Panc1 (cell line): ENCODE measurements around the gene NYAP1. TPM values are rescaled to one million over a fixed set of nuclear protein-coding genes. Genes with fewer than 3 reads are reported as not detected.

Source experiments
- ATAC-seq: fragments of 200-7000 bp; cut with Tn5 transposase; 2 replicates; pipeline ENCODE4 v1.9.1; 2020; ENCODE audit warnings: mild to moderate bottlenecking, moderate library complexity
- BruUV-seq: library from RNA; stranded (reverse); fragments of 400-500 nt; replicated peaks from 2 replicates; lab custom pipeline; 2021; lab: Mats Ljungman, UMichigan
- CTCF ChIA-PET: fragments of 300-600 bp; sonication (Branson Sonifier 250); formaldehyde crosslinking; loops from one replicate; lab custom pipeline; 2022; ENCODE audit warnings: antibody characterized with exemption; lab: Charles Lee
- POLR2A ChIA-PET: fragments of 300-600 bp; sonication (Branson Sonifier 250); formaldehyde crosslinking; loops from one replicate; lab custom pipeline; 2022; ENCODE audit warnings: antibody characterized with exemption; lab: Charles Lee
- DNase-seq: peaks from one replicate; pipeline ENCODE4 v3.0.0-alpha.2; 2010; ENCODE audit warnings: low read depth, low spot score
- H3K27ac ChIP-seq: 2 replicates; pipeline ENCODE4 v1.5.1; 2011; ENCODE audit warnings: mild to moderate bottlenecking, low read length, inconsistent platforms
- H3K27me3 ChIP-seq: fragments of 200-500 bp; sonication (Bioruptor generic); 2 replicates; pipeline ENCODE4 v1.6.0; 2014; ENCODE audit warnings: low read length, inconsistent platforms; ENCODE audit not compliant: control insufficient read depth, insufficient read depth
- H3K36me3 ChIP-seq: fragments of 200-500 bp; sonication (Bioruptor generic); 2 replicates; pipeline ENCODE4 v1.5.1; 2014; ENCODE audit warnings: inconsistent platforms, mild to moderate bottlenecking, low read length, moderate library complexity; ENCODE audit not compliant: control insufficient read depth, insufficient read depth
- H3K4me1 ChIP-seq: 2 replicates; pipeline ENCODE4 v1.5.1; 2011; ENCODE audit warnings: inconsistent platforms, mild to moderate bottlenecking, low read length, moderate library complexity; ENCODE audit not compliant: control insufficient read depth, insufficient read depth
- H3K4me3 ChIP-seq, 2 experiments: 2 replicates each; pipeline ENCODE4 v1.5.1; 2011 to 2012; ENCODE audit warnings: low read depth in 2 of 2, low read length in 2 of 2, mild to moderate bottlenecking in 2 of 2, inconsistent platforms in 1 of 2, moderate library complexity in 1 of 2
- H3K9me3 ChIP-seq: fragments of 200-500 bp; sonication (Bioruptor generic); 2 replicates; pipeline ENCODE4 v1.5.1; 2014; ENCODE audit warnings: low read depth, mild to moderate bottlenecking, inconsistent platforms, low read length, moderate library complexity; ENCODE audit not compliant: control insufficient read depth, insufficient read depth
- CTCF ChIP-seq: fragments of 450-650 bp; IDR thresholded peaks from 2 replicates; pipeline ENCODE4 v1.5.1; 2017; ENCODE audit warnings: mild to moderate bottlenecking
- POLR2AphosphoS5 ChIP-seq: IDR thresholded peaks from 2 replicates; pipeline ENCODE4 v1.6.1; 2012; ENCODE audit warnings: mild to moderate bottlenecking, low read depth, low read length, moderate library complexity
- REST ChIP-seq, 2 experiments: IDR thresholded peaks; 2 replicates each; pipeline ENCODE4 v1.6.1; 2011 to 2012; ENCODE audit warnings: low read depth in 2 of 2, control low read depth in 1 of 2, low read length in 1 of 2, mild to moderate bottlenecking in 1 of 2, moderate library complexity in 1 of 2; ENCODE audit not compliant: insufficient read depth in 1 of 2
- SIN3A ChIP-seq: IDR thresholded peaks from 2 replicates; pipeline ENCODE4 v1.6.1; 2012; ENCODE audit warnings: low read depth, mild to moderate bottlenecking, low read length, moderate library complexity, borderline replicate concordance; ENCODE audit not compliant: insufficient read depth
- TCF7L2 ChIP-seq: IDR thresholded peaks from 2 replicates; pipeline ENCODE4 v1.6.1; 2011; ENCODE audit warnings: mild to moderate bottlenecking, low read depth, low read length, inconsistent platforms
- in situ Hi-C: cut with HindIII; loops from 2 replicates; pipeline ENCODE4 v1.10.0; 2016; ENCODE audit warnings: low sequenced_read_pairs, low pct_unique_long_range_greater_than_20kb
- intact Hi-C: fragments of 100-400 bp; cut with micrococcal nuclease; formaldehyde crosslinking; loops from one replicate; pipeline ENCODE4 v1.10.0; 2022; ENCODE audit not compliant: unreplicated experiment
- total RNA-seq: library from RNA; stranded (reverse); gene quantifications from one replicate; pipeline ENCODE4 v1.2.1, GENCODE V29; 2021; ENCODE audit not compliant: unreplicated experiment

Gene NYAP1
- total RNA-seq, 1 experiment from 2014 or later, result 4.0 TPM

GRCh38 chr7:100465702-100466311 is 17.9 kb upstream of the NYAP1 start:
- Histone ChIP-seq H3K36me3 (no peaks in the 10 kb centered on the region), H3K27me3 (no peaks in the 10 kb centered on the region), H3K4me3 (no peak overlapping the region), H3K9me3 (no peaks in the 10 kb centered on the region), H3K4me1 (peaks cover 12% of the 10 kb centered on the region), H3K27ac (no peak overlapping the region)
- TF ChIP-seq CTCF (peak; percentile 76), SIN3A (no peak)
- BruUV-seq, result no TSS peak
- DNase-seq (no peak), ATAC-seq (peak; percentile 78)
- intact Hi-C loops, result no loop called here
- ChIA-PET POLR2A (interaction anchor here (0.7 kb wide), 3 partner anchors 31 to 76 kb away, joined by 3 to 4 read pairs (median 4); partner anchors contain the start of gene ZCWPW1), CTCF (interaction anchor here (0.5 to 1.0 kb wide), 5 partner anchors 19 to 227 kb away, joined by 3 to 9 read pairs (median 4); no protein-coding TSS in a partner anchor)
- in situ Hi-C loops, result no loop called here

DNA sequence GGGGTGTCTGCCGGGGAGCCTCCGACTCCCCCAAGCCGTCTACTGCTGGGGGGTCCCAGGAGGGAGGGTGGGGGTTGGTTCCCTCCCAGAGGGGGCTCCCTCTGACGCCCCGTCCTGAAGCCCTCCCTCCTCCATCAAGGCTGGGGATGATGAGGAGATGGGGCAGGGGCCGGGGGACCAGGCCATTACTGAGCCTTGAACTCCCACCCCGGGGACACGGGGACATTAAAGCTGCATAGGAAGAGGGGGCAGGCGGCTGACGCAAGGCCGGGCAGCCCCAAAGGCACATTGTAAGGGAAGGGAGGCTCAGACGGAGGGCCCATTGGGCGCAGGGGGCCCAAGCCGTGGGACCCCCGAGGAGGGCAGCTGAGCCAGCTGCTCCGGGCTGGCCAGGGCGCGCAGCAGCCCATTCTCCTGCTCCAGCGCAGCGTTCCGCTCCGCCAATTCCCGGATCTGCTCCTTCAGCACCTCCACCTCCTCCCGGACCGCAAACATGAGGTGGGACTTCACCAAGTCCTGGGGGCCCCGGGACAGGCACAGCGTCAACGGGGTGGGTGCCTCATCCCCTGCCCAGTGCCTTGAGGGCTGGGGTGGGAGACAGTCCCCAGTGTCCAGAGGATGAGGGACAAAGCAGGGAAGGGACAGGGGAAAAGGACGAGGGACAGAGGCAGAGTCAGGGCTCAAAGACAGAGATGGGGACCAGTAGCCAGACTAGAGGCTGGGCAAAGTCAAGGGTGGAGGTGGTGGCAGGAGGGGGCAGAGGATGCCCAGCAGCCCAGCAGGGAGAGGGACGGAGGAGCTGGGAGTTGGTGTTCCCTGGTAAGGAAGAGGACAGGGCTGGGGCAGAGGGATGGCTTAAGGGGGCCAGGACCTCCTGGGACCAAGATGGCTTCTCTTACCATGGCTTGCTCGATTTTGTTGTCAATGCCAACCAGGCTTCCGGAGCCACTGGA is 16.8 kb upstream of the NYAP1 start:
- Histone ChIP-seq H3K27me3 (no peaks in the 10 kb centered on the region), H3K4me3 (no peak overlapping the region), H3K27ac (no peak overlapping the region), H3K36me3 (no peaks in the 10 kb centered on the region), H3K9me3 (no peaks in the 10 kb centered on the region), H3K4me1 (peaks cover 14% of the 10 kb centered on the region)
- BruUV-seq, result no TSS peak
- ATAC-seq (0 out of 2 replicates have a peak, but pooled peaks have one; percentile 4), DNase-seq (no peak)
- TF ChIP-seq SIN3A (no peak), POLR2AphosphoS5 (no peak), CTCF (no peak), TCF7L2 (no peak), REST (IDR thresholded peaks at IDR 0.05; ENCODE audit: insufficient read depth in 1 of 2, low read depth in 2 of 2, low read length in 1 of 2) (no peak)
- CTCF ChIA-PET, result no interaction called here
- POLR2A ChIA-PET, result no interaction called here
- intact Hi-C loops, result no loop called here
- in situ Hi-C loops, result no loop called here
